ENCODE results near the gene PDZD4. TPM values are rescaled to one million over a fixed set of nuclear protein-coding genes. Genes with fewer than 3 reads are reported as not detected.

Gene PDZD4
- total and polyA plus RNA-seq, 9 of the 15 experiments (the other 6 are each of a cell fraction or from before 2014, with no cell fraction given) = 0.05 to 0.38 (median 0.07) TPM; not detected in 5

- TF ChIP-seq PRDM10 (IDR thresholded peaks at IDR 0.05; ENCODE audit: partially characterized antibody) (peak; percentile 22), ZFP1 (CRISPR knock-in tag; IDR thresholded peaks at IDR 0.05) (no peak), SFPQ (IDR thresholded peaks at IDR 0.05; ENCODE audit: low read depth, low read length) (no peak), CREM (IDR thresholded peaks at IDR 0.05; ENCODE audit: low read depth) (peak; percentile 53), POLR2G (IDR thresholded peaks at IDR 0.05; ENCODE audit: low read depth, low read length) (peak; percentile 89), RBBP5 (IDR thresholded peaks at IDR 0.05; ENCODE audit: borderline replicate concordance, insufficient read depth, low read length, poor library complexity, severe bottlenecking) (peak; percentile 21), KHSRP (IDR thresholded peaks at IDR 0.05) (no peak), ATF1 (CRISPR knock-in tag; IDR thresholded peaks at IDR 0.05) (no peak), ATF1 (tag; IDR thresholded peaks at IDR 0.05) (peak; percentile 5; the same call in 1 of the 2 replicates), ZNF217 (CRISPR knock-in tag; IDR thresholded peaks at IDR 0.05) (no peak), EP400 (IDR thresholded peaks at IDR 0.05) (peak; percentile 84), TAF1 (IDR thresholded peaks at IDR 0.05; ENCODE audit: control insufficient read depth, extremely low read depth, insufficient read depth, low read length, severe bottlenecking) (peak; percentile 61), CEBPG (CRISPR knock-in tag; IDR thresholded peaks at IDR 0.05) (no peak), CEBPG (tag; conservative IDR thresholded peaks at IDR 0.05 in 1 of 2, IDR thresholded peaks at IDR 0.05 in 1 of 2) (no peak), PRPF4 (IDR thresholded peaks at IDR 0.05; ENCODE audit: insufficient read depth, low read depth, low read length, poor library complexity, severe bottlenecking) (no peak), ILK (tag; IDR thresholded peaks at IDR 0.05; ENCODE audit: borderline replicate concordance, low read depth) (no peak), ZC3H11A (IDR thresholded peaks at IDR 0.05; ENCODE audit: low read depth, low read length) (no peak), GTF3C2 (IDR thresholded peaks at IDR 0.05; ENCODE audit: borderline replicate concordance, extremely low read depth, insufficient read length) (no peak)
Observed at GRCh38 chrX:153765138-153766079, 64.9 kb downstream of the PDZD4 start (continued).

Measured in K562 (cell line).